Sigmoid colon (tissue), 4 donors: ENCODE data around the gene SKAP1.

Experiments used
- EP300 ChIP-seq, 4 donors: sonication (generic); formaldehyde crosslinking; IDR thresholded peaks; one replicate each; pipeline ENCODE4 v1.6.1; 2017; ENCODE audit warnings: antibody characterized with exemption in 4 of 4
- POLR2AphosphoS5 ChIP-seq, 4 donors: sonication (generic); formaldehyde crosslinking; IDR thresholded peaks; one replicate each; pipeline ENCODE4 v1.6.1; 2017; ENCODE audit warnings: antibody characterized with exemption in 4 of 4
- TF ChIP-seq, protein P1 (sequence below), 4 experiments: fragments of 450-650 bp in 3 of 4; fragments of 200-600 bp in 1 of 4; IDR thresholded peaks; one replicate each; pipeline ENCODE4 v1.5.1; 2016 to 2019; ENCODE audit warnings: antibody characterized with exemption in 4 of 4, mild to moderate bottlenecking in 3 of 4, moderate library complexity in 2 of 4

- TF ChIP-seq, protein P1, sequence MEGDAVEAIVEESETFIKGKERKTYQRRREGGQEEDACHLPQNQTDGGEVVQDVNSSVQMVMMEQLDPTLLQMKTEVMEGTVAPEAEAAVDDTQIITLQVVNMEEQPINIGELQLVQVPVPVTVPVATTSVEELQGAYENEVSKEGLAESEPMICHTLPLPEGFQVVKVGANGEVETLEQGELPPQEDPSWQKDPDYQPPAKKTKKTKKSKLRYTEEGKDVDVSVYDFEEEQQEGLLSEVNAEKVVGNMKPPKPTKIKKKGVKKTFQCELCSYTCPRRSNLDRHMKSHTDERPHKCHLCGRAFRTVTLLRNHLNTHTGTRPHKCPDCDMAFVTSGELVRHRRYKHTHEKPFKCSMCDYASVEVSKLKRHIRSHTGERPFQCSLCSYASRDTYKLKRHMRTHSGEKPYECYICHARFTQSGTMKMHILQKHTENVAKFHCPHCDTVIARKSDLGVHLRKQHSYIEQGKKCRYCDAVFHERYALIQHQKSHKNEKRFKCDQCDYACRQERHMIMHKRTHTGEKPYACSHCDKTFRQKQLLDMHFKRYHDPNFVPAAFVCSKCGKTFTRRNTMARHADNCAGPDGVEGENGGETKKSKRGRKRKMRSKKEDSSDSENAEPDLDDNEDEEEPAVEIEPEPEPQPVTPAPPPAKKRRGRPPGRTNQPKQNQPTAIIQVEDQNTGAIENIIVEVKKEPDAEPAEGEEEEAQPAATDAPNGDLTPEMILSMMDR (IDR thresholded peaks at IDR 0.05): no peak
- TF ChIP-seq POLR2AphosphoS5 (IDR thresholded peaks at IDR 0.05) (no peak), EP300 (IDR thresholded peaks at IDR 0.05) (no peak)
These were observed 242.0 kb downstream of the SKAP1 start for GRCh38 chr17:48187872-48188608.
